ENCODE measurements around the gene ITSN1. TPM values are rescaled to one million over a fixed set of nuclear protein-coding genes. Genes with fewer than 3 reads are reported as not detected.

Gene ITSN1
- total RNA-seq, 4 donors from 2014 or later = 29.6 to 42.2 (median 41.1) TPM

GRCh38 chr21:33770542-33770941 is 128.2 kb downstream of the ITSN1 start:
- H3K4me3 ChIP-seq (replicated peaks in 1 of 3) = no peak overlapping the region
- no peaks in the 10 kb centered on the region for H3K9me3 ChIP-seq
- intact Hi-C loops (cut with DNase I) = no loop called here
- TF ChIP-seq CTCF (IDR thresholded peaks at IDR 0.05) (no peak), POLR2A (IDR thresholded peaks at IDR 0.05) (no peak)
- WGBS, 2 donors = 93 to 98% methylated on average over 3 of the region's 3 CpGs
- no peaks in the 10 kb centered on the region for H3K4me1 ChIP-seq
- H3K27ac ChIP-seq = no peak overlapping the region
- H3K36me3 ChIP-seq = peaks cover 4 to 9% of the 10 kb centered on the region in 2 donors
- no peak for DNase-seq
- no peaks in the 10 kb centered on the region for H3K27me3 ChIP-seq

- H3K36me3 ChIP-seq = peaks cover 4 to 5% of the 10 kb centered on the region in 2 donors
- DNase-seq = no peak
- intact Hi-C loops (cut with DNase I) = no loop called here
- 98% methylated on average over 18 of the region's 18 CpGs for WGBS, 2 donors
- no peak for TF ChIP-seq POLR2A (IDR thresholded peaks at IDR 0.05)
- no peak for TF ChIP-seq CTCF (IDR thresholded peaks at IDR 0.05)
- H3K9me3 ChIP-seq = no peaks in the 10 kb centered on the region
- no peaks in the 10 kb centered on the region for H3K27me3 ChIP-seq
- H3K27ac ChIP-seq = no peak overlapping the region
- no peaks in the 10 kb centered on the region for H3K4me1 ChIP-seq
- no peak overlapping the region for H3K4me3 ChIP-seq (replicated peaks in 1 of 3)
Measured at GRCh38 chr21:33771976-33772375, 129.7 kb downstream of the ITSN1 start.

- no peak for TF ChIP-seq CTCF (IDR thresholded peaks at IDR 0.05)
- TF ChIP-seq POLR2A (IDR thresholded peaks at IDR 0.05) = no peak
- H3K4me3 ChIP-seq (replicated peaks in 1 of 3) = no peak overlapping the region
- intact Hi-C loops (cut with DNase I) = no loop called here
- peaks cover 4 to 5% of the 10 kb centered on the region in 2 donors for H3K36me3 ChIP-seq
- no peak overlapping the region for H3K27ac ChIP-seq
- H3K9me3 ChIP-seq = no peaks in the 10 kb centered on the region
- DNase-seq = no peak
- 89 to 91% methylated on average over 4 of the region's 4 CpGs for WGBS, 2 donors
- H3K27me3 ChIP-seq = no peaks in the 10 kb centered on the region
- H3K4me1 ChIP-seq = no peaks in the 10 kb centered on the region
Measured at GRCh38 chr21:33774551-33774950, 132.2 kb downstream of the ITSN1 start.

- no peaks in the 10 kb centered on the region for H3K9me3 ChIP-seq
- no peak for DNase-seq
- H3K4me1 ChIP-seq = no peaks in the 10 kb centered on the region
- H3K27ac ChIP-seq = no peak overlapping the region
- 93 to 95% methylated on average over 2 of the region's 2 CpGs for WGBS, 2 donors
- H3K27me3 ChIP-seq = no peaks in the 10 kb centered on the region
- intact Hi-C loops (cut with DNase I) = no loop called here
- H3K36me3 ChIP-seq = peaks cover 4 to 5% of the 10 kb centered on the region in 2 donors
- TF ChIP-seq CTCF (IDR thresholded peaks at IDR 0.05) (no peak), POLR2A (IDR thresholded peaks at IDR 0.05) (no peak)
- no peak overlapping the region for H3K4me3 ChIP-seq (replicated peaks in 1 of 3)
Measured at GRCh38 chr21:33775100-33775828, 133.0 kb downstream of the ITSN1 start.

GRCh38 chr21:33780631-33781030 is 138.3 kb downstream of the ITSN1 start:
- Histone ChIP-seq H3K4me1 (no peaks in the 10 kb centered on the region), H3K4me3 (replicated peaks in 1 of 3) (no peak overlapping the region), H3K9me3 (no peaks in the 10 kb centered on the region), H3K27ac (no peak overlapping the region), H3K36me3 (no peaks in the 10 kb centered on the region), H3K27me3 (no peaks in the 10 kb centered on the region)
- WGBS, 2 donors = 89 to 91% methylated on average over 2 of the region's 2 CpGs
- DNase-seq = no peak
- intact Hi-C loops (cut with DNase I) = no loop called here
- TF ChIP-seq CTCF (IDR thresholded peaks at IDR 0.05) (no peak), POLR2A (IDR thresholded peaks at IDR 0.05) (no peak)

All from thyroid gland (tissue), 4 donors.